Astrocyte (in vitro differentiated cells and primary cell): ENCODE results near the gene EGF. TPM values are rescaled to one million over a fixed set of nuclear protein-coding genes. Genes with fewer than 3 reads are reported as not detected.

Source experiments
- DNase-seq: peaks from one replicate; pipeline ENCODE4 v3.0.0-alpha.2; 2010; ENCODE audit warnings: low read depth
- FAIRE-seq: peaks from 2 replicates; lab custom pipeline; 2011; peaks lifted over from hg19 to GRCh38; lab: Jason Lieb, UNC
- H2AFZ ChIP-seq: 2 replicates; pipeline ENCODE4 v1.6.0; 2012; ENCODE audit warnings: low read depth, low read length, inconsistent platforms
- H3K27ac ChIP-seq: 2 replicates; pipeline ENCODE4 v1.5.1; 2011; ENCODE audit warnings: low read depth, low read length, inconsistent platforms
- H3K27me3 ChIP-seq: 2 replicates; pipeline ENCODE4 v1.6.0; 2011; ENCODE audit warnings: low read length, inconsistent platforms; ENCODE audit not compliant: insufficient read depth
- H3K36me3 ChIP-seq: 2 replicates; pipeline ENCODE4 v1.5.1; 2011; ENCODE audit warnings: low read length, inconsistent platforms; ENCODE audit not compliant: insufficient read depth
- H3K4me1 ChIP-seq: 2 replicates; pipeline ENCODE4 v1.5.1; 2011; ENCODE audit warnings: low read length, inconsistent platforms; ENCODE audit not compliant: insufficient read depth
- H3K4me2 ChIP-seq: 2 replicates; pipeline ENCODE4 v1.6.0; 2012; ENCODE audit warnings: low read length, inconsistent platforms
- H3K4me3 ChIP-seq: 2 replicates; pipeline ENCODE4 v1.5.1; 2011; ENCODE audit warnings: low read depth, mild to moderate bottlenecking, low read length, inconsistent platforms; ENCODE audit not compliant: insufficient read depth
- H3K79me2 ChIP-seq: 2 replicates; pipeline ENCODE4 v1.6.0; 2012; ENCODE audit warnings: mild to moderate bottlenecking, low read length, inconsistent platforms; ENCODE audit not compliant: insufficient read depth
- H3K9ac ChIP-seq: 2 replicates; pipeline ENCODE4 v1.6.0; 2012; ENCODE audit warnings: mild to moderate bottlenecking, low read length, inconsistent platforms
- H3K9me3 ChIP-seq: 2 replicates; pipeline ENCODE4 v1.5.1; 2012; ENCODE audit warnings: low read depth, mild to moderate bottlenecking, low read length, inconsistent platforms; ENCODE audit not compliant: insufficient read depth
- H4K20me1 ChIP-seq: 2 replicates; pipeline ENCODE4 v1.6.0; 2012; ENCODE audit warnings: low read length, inconsistent platforms; ENCODE audit not compliant: insufficient read depth
- H3K27ac Mint-ChIP-seq: one replicate; pipeline ENCODE4 v1.8.0; 2021; ENCODE audit warnings: mild to moderate bottlenecking, mixed read lengths; ENCODE audit not compliant: unreplicated experiment
- H3K27me3 Mint-ChIP-seq: one replicate; pipeline ENCODE4 v1.8.0; 2021; ENCODE audit warnings: low read depth, mixed read lengths; ENCODE audit not compliant: unreplicated experiment
- H3K36me3 Mint-ChIP-seq: one replicate; pipeline ENCODE4 v1.8.0; 2021; ENCODE audit warnings: low read depth, mixed read lengths; ENCODE audit not compliant: unreplicated experiment
- H3K4me1 Mint-ChIP-seq: one replicate; pipeline ENCODE4 v1.8.0; 2021; ENCODE audit warnings: low read depth, mixed read lengths; ENCODE audit not compliant: unreplicated experiment
- H3K4me3 Mint-ChIP-seq: one replicate; pipeline ENCODE4 v1.8.0; 2021; ENCODE audit warnings: mild to moderate bottlenecking, moderate library complexity, mixed read lengths; ENCODE audit not compliant: unreplicated experiment
- H3K9me3 Mint-ChIP-seq: one replicate; pipeline ENCODE4 v1.8.0; 2021; ENCODE audit warnings: mild to moderate bottlenecking, mixed read lengths; ENCODE audit not compliant: unreplicated experiment
- EZH2 ChIP-seq: IDR thresholded peaks from 2 replicates; pipeline ENCODE4 v1.6.1; 2012; ENCODE audit warnings: mild to moderate bottlenecking, low read length, inconsistent platforms; ENCODE audit not compliant: insufficient read depth
- total RNA-seq: library from RNA; stranded (reverse); gene quantifications from 2 replicates; pipeline ENCODE4 v1.2.1, GENCODE V29; 2021
- TF ChIP-seq, protein P1 (sequence below): IDR thresholded peaks from 2 replicates; pipeline ENCODE4 v1.5.1; 2011; ENCODE audit warnings: low read depth, mild to moderate bottlenecking, inconsistent platforms, low read length, moderate library complexity; ENCODE audit not compliant: insufficient read depth

EGF gene
- total RNA-seq, 1 donor from 2014 or later: 22.9 TPM

DNA sequence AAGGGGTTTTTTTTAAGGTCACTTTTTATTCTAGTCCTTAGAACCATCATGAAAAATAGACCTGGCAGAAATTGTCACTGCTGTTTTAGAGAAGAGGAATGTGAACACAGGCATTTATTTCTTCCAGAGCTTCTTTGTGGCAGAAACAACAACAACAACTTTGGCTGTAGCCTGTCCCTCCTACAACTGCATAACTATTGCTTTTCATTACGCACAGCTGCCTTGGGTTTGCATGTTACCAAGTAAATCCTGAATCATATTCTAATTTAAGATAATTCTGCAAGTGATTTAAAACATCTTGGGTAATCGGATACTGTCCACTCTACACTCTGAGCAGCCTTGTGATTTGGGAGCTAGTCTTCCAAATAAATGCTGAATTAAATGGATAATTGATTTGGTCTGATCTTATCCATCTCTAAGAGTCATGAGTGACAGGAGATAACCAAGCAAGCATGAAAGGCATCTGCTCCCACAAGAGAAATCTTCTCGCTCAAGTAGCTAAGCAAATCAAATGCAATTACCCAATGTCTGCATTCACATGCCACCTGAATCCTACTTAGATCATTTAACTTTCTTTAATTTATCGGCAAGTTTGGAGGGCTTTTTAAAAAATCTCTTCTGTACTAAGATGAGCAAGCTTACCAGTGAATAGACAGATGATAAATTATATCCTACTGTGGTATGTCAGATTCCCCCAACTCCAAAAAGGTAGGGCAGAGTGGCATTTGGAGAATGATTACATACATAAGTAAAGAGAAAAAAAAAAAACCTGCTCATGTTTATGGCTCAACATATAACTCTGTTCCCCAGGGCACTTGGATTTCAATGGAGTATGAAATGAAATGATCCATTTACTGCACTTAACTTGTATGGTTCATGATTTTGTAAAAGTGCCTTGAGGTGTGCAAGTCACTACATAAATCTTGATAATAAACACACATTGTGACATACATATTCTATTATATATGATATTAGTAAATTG, 73.6 kb downstream of the EGF start:
- DNase-seq (peak; percentile 8), FAIRE-seq (no peak)
- no peaks in the 10 kb centered on the region for H3K36me3 ChIP-seq
- H3K4me1 Mint-ChIP-seq: peaks cover 2% of the 10 kb centered on the region
- TF ChIP-seq, protein P1, sequence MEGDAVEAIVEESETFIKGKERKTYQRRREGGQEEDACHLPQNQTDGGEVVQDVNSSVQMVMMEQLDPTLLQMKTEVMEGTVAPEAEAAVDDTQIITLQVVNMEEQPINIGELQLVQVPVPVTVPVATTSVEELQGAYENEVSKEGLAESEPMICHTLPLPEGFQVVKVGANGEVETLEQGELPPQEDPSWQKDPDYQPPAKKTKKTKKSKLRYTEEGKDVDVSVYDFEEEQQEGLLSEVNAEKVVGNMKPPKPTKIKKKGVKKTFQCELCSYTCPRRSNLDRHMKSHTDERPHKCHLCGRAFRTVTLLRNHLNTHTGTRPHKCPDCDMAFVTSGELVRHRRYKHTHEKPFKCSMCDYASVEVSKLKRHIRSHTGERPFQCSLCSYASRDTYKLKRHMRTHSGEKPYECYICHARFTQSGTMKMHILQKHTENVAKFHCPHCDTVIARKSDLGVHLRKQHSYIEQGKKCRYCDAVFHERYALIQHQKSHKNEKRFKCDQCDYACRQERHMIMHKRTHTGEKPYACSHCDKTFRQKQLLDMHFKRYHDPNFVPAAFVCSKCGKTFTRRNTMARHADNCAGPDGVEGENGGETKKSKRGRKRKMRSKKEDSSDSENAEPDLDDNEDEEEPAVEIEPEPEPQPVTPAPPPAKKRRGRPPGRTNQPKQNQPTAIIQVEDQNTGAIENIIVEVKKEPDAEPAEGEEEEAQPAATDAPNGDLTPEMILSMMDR: no peak
- TF ChIP-seq EZH2: no peak
- H3K4me3 ChIP-seq: no peak overlapping the region
- H3K79me2 ChIP-seq: no peaks in the 10 kb centered on the region
- H3K27me3 ChIP-seq: no peaks in the 10 kb centered on the region
- no peak overlapping the region for H3K4me2 ChIP-seq
- no peaks in the 10 kb centered on the region for H3K4me1 ChIP-seq
- no peaks in the 10 kb centered on the region for H3K9me3 Mint-ChIP-seq
- H3K4me3 Mint-ChIP-seq: no peak overlapping the region
- no peak overlapping the region for H3K27ac Mint-ChIP-seq
- H2AFZ ChIP-seq: no peak overlapping the region
- no peaks in the 10 kb centered on the region for H3K9me3 ChIP-seq
- peaks cover 12% of the 10 kb centered on the region for H3K36me3 Mint-ChIP-seq
- H3K27me3 Mint-ChIP-seq: no peaks in the 10 kb centered on the region
- no peaks in the 10 kb centered on the region for H4K20me1 ChIP-seq
- no peak overlapping the region for H3K9ac ChIP-seq
- no peak overlapping the region for H3K27ac ChIP-seq

DNA sequence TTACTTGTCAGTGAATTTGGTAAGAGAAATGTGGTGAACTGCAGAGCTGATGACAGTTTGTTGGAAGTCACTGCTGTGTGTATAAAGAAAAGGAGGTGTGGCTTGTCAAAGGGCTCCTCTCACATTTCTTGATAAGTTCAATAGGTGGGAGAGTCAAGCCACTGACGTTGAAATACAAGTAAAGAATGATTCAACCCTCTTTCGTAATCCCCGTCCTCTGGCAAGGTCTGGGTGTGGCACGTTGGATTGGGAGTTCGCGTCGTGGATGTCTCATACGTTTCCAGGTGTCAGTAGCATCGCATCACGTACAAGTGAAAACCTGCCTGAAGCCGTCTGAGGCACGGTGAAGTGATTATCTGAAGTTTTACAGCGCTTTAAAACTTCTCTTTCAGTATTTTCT, 76.4 kb downstream of the EGF start:
- Mint-ChIP-seq H3K27ac (no peak overlapping the region), H3K9me3 (no peaks in the 10 kb centered on the region), H3K4me3 (no peak overlapping the region), H3K36me3 (peaks cover 12% of the 10 kb centered on the region), H3K4me1 (no peaks in the 10 kb centered on the region), H3K27me3 (no peaks in the 10 kb centered on the region)
- H3K4me2 ChIP-seq: no peak overlapping the region
- H3K4me3 ChIP-seq: no peak overlapping the region
- no peaks in the 10 kb centered on the region for H3K36me3 ChIP-seq
- H3K9me3 ChIP-seq: no peaks in the 10 kb centered on the region
- no peak for TF ChIP-seq EZH2
- TF ChIP-seq, protein P1: no peak
- DNase-seq (no peak), FAIRE-seq (peak; percentile 47)
- no peaks in the 10 kb centered on the region for H3K27me3 ChIP-seq
- no peaks in the 10 kb centered on the region for H3K4me1 ChIP-seq
- no peaks in the 10 kb centered on the region for H3K79me2 ChIP-seq
- H3K9ac ChIP-seq: no peak overlapping the region
- H3K27ac ChIP-seq: no peak overlapping the region
- no peak overlapping the region for H2AFZ ChIP-seq
- no peaks in the 10 kb centered on the region for H4K20me1 ChIP-seq

DNA sequence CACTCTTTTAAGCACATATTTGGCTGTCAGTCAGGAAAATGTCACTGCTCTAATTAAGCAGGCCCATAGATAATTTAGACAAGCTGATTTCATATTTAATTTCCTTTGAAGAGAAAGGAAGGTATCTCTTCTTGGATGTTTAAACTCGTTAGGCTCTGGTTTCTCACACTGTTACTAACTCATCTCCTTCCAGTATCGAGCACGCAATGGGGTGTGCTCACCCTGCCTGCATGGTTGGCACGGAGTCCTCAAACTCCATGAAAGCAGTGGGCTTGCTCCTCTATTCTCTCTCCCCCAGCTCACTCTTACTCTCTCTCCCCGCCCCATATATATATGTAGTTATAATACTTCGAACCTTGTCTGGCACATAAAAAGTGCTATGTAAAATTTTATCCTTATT, 76.9 kb downstream of the EGF start:
- Mint-ChIP-seq H3K9me3 (no peaks in the 10 kb centered on the region), H3K4me1 (no peaks in the 10 kb centered on the region), H3K27ac (no peak overlapping the region), H3K4me3 (no peak overlapping the region), H3K36me3 (peaks cover 12% of the 10 kb centered on the region), H3K27me3 (peaks cover under 1% of the 10 kb centered on the region)
- Histone ChIP-seq H2AFZ (no peak overlapping the region), H3K9me3 (no peaks in the 10 kb centered on the region), H3K4me1 (no peaks in the 10 kb centered on the region), H3K79me2 (no peaks in the 10 kb centered on the region), H4K20me1 (no peaks in the 10 kb centered on the region), H3K4me2 (no peak overlapping the region), H3K9ac (no peak overlapping the region), H3K36me3 (no peaks in the 10 kb centered on the region), H3K27me3 (no peaks in the 10 kb centered on the region), H3K4me3 (no peak overlapping the region), H3K27ac (no peak overlapping the region)
- TF ChIP-seq, protein P1: no peak
- no peak for TF ChIP-seq EZH2
- DNase-seq (no peak), FAIRE-seq (no peak)
